Measurements from ENCODE around the gene TIMM8B.

Gene TIMM8B

GRCh38 chr11:112123129-112123528 lies 36.6 kb upstream of the TIMM8B start:
- TF ChIP-seq CTCF (IDR thresholded peaks at IDR 0.05; ENCODE audit: low read depth, low read length, missing control alignments): no peak
- H3K4me3 ChIP-seq (ENCODE audit: low read depth, low read length): no peak overlapping the region
- DNase-seq (ENCODE audit: low read depth): no peak

GRCh38 chr11:112121981-112122615 lies 35.5 kb upstream of the TIMM8B start:
- no peak overlapping the region for H3K4me3 ChIP-seq (ENCODE audit: low read depth, low read length)
- TF ChIP-seq CTCF (IDR thresholded peaks at IDR 0.05; ENCODE audit: low read depth, low read length, missing control alignments): no peak
- DNase-seq (ENCODE audit: low read depth): no peak

- TF ChIP-seq CTCF (IDR thresholded peaks at IDR 0.05; ENCODE audit: low read depth, low read length, missing control alignments): no peak
- no peak overlapping the region for H3K4me3 ChIP-seq (ENCODE audit: low read depth, low read length)
- DNase-seq (ENCODE audit: low read depth): no peak
Measured at GRCh38 chr11:112118176-112118575, 31.6 kb upstream of the TIMM8B start.

GRCh38 chr11:112115386-112115785 lies 28.8 kb upstream of the TIMM8B start:
- no peak for TF ChIP-seq CTCF (IDR thresholded peaks at IDR 0.05; ENCODE audit: low read depth, low read length, missing control alignments)
- no peak overlapping the region for H3K4me3 ChIP-seq (ENCODE audit: low read depth, low read length)
- no peak for DNase-seq (ENCODE audit: low read depth)

GRCh38 chr11:112114460-112114859 lies 27.9 kb upstream of the TIMM8B start:
- DNase-seq (ENCODE audit: low read depth): no peak
- TF ChIP-seq CTCF (IDR thresholded peaks at IDR 0.05; ENCODE audit: low read depth, low read length, missing control alignments): no peak
- H3K4me3 ChIP-seq (ENCODE audit: low read depth, low read length): no peak overlapping the region

GRCh38 chr11:112113539-112114457 lies 27.2 kb upstream of the TIMM8B start:
- peak; percentile 13 for DNase-seq (ENCODE audit: low read depth)
- no peak overlapping the region for H3K4me3 ChIP-seq (ENCODE audit: low read depth, low read length)

More at GRCh38 chr11:112113539-112114457, 27.2 kb upstream of the TIMM8B start:
- peak; percentile 76 for TF ChIP-seq CTCF (IDR thresholded peaks at IDR 0.05; ENCODE audit: low read depth, low read length, missing control alignments)
